HG02763 (cell line): ENCODE measurements around the gene CAMK2A.

ENCODE experiments used
- ATAC-seq: cut with Tn5 transposase; IDR thresholded peaks from one replicate; pipeline ENCODE4 v1.9.1; 2021; ENCODE audit warnings: mild to moderate bottlenecking, moderate library complexity; ENCODE audit not compliant: unreplicated experiment

The CAMK2A gene

GRCh38 chr5:150301901-150302300, 12.3 kb upstream of the CAMK2A start:
- no peak for ATAC-seq

GRCh38 chr5:150301170-150301505, 11.6 kb upstream of the CAMK2A start:
- ATAC-seq, result no peak

- ATAC-seq, result no peak
These were observed 11.1 kb upstream of the CAMK2A start for GRCh38 chr5:150300496-150301169.

GRCh38 chr5:150299571-150300327, 10.2 kb upstream of the CAMK2A start:
- no peak for ATAC-seq

DNA sequence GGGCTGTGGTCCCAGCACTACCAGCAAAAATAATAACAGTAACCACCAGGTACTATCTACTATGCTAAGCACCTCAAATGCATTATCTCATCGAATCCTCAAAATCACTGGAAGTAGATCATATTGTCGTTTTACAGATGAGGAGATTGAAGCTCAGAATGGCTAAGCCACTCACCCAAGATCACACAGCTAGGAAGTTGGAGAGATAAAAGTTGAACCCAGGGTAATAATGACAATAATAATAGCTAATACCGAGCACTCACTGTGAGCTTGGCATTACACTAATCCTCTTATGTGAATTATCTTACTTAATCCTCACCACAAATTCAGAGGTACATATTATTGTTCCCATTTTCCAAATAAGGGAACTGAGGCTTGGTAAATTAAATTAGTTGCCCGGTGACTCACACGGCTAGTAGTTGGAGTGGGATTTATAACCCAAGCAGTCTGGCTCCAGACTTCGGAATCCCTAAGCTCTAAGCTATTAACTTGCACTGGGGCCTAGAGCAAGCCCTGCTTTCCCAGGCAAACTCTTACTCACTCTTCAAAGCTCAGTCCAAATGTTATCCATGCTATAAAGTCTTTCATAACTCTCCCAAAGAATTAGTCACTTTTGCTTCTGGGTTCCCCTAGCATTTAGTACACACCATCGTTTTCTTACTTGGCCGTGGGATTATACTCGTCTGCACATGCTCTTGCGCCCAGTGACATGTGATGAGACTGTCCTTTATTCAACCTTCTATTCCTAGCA, 9.3 kb upstream of the CAMK2A start:
- ATAC-seq, result no peak

- ATAC-seq, result no peak
These were observed 8.5 kb upstream of the CAMK2A start for GRCh38 chr5:150297934-150298595.

DNA sequence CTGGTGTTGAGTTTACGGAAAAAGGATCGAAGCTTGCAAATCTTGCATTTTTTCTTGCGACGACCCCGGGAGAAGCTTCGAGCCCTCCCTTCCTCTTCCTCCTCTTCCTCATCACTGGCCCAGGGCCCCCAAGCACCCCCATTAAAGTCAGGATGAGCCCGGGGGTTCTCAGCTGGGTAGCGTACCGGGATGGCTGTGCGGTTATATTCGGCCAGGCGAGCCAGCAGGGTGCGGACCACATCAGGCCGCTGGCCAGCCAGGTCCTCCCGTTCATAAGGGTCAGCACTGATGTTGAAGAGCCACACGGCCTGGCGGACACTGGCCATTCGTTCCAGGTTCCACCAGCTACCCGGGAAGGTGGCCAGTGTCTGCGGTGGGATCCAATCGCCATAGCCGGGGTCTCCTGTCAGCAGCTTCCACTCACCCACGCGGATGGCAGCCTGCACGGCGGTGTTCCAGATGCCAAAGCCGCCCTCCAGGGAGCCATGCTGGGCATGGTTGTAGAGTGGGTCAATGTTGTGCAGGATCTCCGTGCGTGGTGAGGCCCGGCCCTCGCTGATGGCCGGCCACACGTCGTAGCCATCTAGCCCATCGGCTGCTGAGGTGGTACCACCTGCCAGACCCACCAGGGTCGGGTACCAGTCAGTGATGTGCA, 7.8 kb upstream of the CAMK2A start:
- no peak for ATAC-seq

GRCh38 chr5:150296496-150296895, 6.9 kb upstream of the CAMK2A start:
- no peak for ATAC-seq

DNA sequence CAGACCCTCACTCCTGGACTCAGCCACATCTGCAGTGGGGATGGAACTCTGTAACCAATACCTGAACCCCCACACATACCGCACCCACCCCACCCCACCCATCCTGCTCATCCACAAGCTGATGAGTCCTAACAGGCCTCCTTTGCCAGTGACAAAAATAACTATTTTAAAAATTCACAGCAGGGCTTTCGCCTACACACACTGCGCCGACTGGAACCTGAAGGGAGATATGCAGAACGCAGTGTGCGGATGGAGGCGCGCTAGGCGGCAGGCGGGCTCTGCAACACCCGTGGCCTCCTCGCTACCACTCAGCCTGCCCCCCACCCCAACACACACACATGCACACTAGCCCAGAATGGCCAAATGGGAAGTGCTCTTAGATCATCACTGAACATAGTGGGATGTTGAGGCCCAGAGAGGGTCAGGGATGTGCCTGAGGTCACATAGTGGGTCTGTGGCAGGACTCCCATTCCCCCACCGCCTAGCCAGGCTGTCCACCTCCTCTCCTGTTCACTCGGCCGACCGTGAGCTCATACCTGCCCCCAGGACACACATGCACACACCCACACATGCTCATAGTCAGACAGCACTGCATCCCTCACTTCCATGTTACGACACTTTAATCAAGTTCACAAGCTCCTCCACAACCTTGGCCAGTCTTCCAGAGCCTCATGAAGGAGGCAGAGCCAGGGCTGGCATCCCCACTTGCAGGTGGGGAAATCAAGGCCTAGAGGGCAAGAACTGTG, 6.3 kb upstream of the CAMK2A start:
- ATAC-seq, result no peak

DNA sequence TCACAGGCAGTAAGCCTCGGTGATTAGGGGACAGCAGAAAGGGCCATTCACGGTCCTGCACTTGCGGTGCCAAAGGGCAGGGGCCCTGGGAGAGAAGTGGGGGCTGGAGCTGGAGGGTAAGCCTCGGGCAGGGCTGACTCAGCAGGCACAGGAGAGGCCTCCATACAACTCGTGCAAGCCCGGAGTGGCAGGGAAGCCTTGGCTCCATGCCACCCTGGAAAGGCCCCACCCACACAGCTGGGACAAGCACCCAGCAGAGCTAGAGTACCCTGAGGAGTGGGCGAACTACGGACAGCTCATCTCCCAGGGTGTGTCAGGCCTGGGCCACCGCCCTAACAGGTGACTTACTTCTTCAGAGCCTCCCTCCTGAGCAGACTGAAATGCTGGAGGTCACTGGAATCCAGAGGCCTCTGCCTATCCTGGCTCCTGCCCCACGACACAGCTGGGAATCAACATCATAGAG, 5.6 kb upstream of the CAMK2A start:
- no peak for ATAC-seq

DNA sequence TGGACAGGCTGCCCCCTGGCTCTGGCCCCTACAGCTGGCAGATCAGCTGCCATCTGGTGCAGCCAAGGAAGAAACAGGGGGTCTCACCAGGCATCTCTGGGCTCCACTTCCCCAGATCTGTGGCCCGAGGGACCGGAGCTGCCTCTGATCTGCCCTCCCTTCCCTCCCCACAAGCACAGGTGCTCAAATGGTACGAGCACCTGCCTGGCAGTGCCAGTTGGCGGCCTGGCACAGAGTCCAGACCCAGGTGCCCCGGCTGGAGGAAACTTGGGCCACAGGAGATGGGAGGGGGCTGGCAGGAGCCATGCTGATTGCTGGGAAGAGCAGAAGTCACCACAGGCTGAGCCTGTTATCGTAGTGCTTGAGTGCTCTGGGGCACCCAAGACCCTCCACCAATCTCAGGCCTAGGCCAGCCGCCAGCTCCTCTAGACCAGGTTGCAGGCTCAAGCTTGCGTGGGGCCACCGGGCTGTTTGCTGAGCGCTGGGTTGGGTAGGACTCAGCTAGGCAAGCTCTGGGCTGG, 5.0 kb upstream of the CAMK2A start:
- no peak for ATAC-seq

DNA sequence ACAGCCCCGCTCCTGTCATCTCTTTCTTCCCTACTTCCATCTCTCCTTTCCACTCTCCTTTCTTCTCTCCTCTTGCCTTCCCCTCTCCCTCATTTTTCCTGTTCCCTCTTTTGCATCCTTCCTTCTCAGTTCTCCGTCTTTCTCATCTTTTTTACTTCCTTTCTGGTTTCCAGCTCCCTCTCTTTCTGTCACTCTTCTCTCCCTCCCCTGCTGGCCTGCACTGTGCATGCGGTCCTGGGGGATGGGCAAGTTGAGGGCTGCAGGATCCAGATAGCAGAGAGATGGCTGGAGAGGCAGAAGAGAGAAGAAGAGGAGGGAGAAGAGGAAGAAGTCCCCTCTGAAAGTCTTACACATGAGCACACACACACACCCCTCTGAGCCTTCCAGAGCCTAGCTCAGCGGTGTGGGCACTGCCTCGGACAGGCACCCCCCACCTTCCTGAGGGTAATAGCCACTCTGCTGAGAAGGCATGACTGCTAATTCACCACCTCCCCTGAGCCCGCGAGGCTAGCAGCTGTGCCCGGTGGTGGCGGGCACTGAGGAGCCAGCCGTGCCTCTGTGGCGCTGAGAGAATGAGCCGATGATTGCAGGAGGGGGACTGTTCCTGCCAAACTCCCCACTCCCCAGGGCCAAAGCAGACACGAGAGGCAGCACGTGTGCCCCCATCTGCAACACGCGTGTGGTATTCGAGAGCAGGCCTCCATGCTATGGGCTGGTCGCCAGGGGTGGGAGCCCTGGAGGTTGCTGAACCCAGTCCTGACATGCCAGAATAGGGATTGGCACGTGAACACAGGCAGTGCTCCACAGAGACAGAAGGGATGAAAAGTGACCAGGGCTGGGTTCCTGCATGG, 3.7 kb upstream of the CAMK2A start:
- ATAC-seq, result no peak

- ATAC-seq, result no peak
These were observed 2.1 kb upstream of the CAMK2A start for GRCh38 chr5:150291388-150292385.

GRCh38 chr5:150288791-150289190, 782 bp downstream of the CAMK2A start:
- ATAC-seq, result no peak

GRCh38 chr5:150288361-150288760, 1.2 kb downstream of the CAMK2A start:
- ATAC-seq, result no peak

DNA sequence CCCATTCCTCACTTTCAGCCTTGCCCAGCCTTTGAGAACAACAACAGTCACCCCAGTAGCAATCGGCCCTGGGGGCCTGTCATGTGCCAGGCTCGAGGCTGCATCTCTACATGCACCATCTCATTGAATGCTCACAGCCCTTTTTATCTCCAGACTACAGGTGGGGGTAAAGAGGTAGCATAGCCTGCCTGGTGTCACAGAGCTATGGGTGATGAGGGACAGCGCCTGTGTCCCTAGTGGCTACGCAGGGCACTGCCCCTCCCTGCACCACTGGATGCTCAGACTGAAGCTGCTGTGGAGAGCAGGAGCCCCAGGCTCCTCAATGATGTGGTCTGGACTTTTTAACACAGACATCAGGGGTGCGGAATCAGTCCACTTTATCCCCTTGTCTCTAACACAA, 2.8 kb downstream of the CAMK2A start:
- ATAC-seq, result no peak

GRCh38 chr5:150285114-150285513, 4.5 kb downstream of the CAMK2A start:
- ATAC-seq, result no peak

- ATAC-seq, result no peak
These were observed 5.3 kb downstream of the CAMK2A start for GRCh38 chr5:150284311-150284710.
